Caki2 (cell line): ENCODE data around the gene SS18L1. TPM values are rescaled to one million over a fixed set of nuclear protein-coding genes. Genes with fewer than 3 reads are reported as not detected.

Experiments
- DNase-seq: peaks from one replicate; pipeline ENCODE4 v3.0.0-alpha.2; 2015; ENCODE audit warnings: low read depth
- in situ Hi-C: cut with HindIII; loops from 2 replicates; pipeline ENCODE4 v1.10.0; 2016; ENCODE audit warnings: low sequenced_read_pairs, low pct_unique_long_range_greater_than_20kb, mixed read lengths
- total RNA-seq: library from RNA; depleted of rRNA; stranded (reverse); fragments of >200 nt; shearing (Covaris generic); gene quantifications from 2 replicates; pipeline ENCODE4 v1.2.3, GENCODE V29; 2014; ENCODE audit warnings: low replicate concordance

The SS18L1 gene
- total RNA-seq, 1 experiment from 2014 or later, result 8.2 TPM

DNA sequence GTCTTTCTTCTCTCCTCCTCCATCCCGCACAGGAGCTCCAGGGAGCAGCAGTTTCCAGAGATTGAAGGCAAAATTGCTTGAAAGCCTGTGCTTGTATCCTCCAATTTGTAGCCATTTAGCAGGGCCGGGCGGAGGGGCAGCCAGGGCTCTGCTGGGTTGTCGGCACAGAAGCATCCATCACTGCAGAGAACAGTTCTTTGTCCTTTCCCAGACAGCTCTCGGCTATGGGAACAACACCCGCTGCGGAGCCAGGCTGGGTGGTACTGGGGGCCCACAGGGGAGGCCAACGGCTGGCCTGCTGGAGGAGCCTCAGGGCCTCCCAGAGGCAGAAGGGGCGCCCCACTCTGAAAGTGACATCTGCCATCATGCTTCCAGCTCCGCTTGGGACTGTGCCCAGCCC is 68.7 kb downstream of the SS18L1 start:
- no peak for DNase-seq
- in situ Hi-C loops, result no loop called here

DNA sequence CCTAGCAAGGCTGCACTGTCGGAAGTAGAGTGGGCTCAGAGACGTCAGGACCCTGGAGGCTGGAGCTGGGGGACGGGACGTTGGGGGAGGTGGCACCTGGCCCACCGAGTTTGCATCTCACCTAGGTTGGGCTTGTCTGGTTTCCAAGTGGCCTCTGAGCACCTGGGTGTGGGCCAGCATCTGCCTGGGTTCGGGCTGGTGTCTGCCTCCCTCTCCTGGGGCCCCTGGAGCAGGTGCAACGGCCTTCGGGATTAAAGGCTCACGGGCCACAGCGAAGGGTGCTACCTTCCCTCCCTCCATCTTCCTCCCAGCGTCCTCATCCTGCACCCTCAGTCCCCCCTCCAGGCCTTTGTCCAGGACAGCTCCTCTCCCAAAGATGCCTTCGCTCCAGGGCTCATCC is 70.5 kb downstream of the SS18L1 start:
- no peak for DNase-seq
- in situ Hi-C loops, result no loop called here

DNA sequence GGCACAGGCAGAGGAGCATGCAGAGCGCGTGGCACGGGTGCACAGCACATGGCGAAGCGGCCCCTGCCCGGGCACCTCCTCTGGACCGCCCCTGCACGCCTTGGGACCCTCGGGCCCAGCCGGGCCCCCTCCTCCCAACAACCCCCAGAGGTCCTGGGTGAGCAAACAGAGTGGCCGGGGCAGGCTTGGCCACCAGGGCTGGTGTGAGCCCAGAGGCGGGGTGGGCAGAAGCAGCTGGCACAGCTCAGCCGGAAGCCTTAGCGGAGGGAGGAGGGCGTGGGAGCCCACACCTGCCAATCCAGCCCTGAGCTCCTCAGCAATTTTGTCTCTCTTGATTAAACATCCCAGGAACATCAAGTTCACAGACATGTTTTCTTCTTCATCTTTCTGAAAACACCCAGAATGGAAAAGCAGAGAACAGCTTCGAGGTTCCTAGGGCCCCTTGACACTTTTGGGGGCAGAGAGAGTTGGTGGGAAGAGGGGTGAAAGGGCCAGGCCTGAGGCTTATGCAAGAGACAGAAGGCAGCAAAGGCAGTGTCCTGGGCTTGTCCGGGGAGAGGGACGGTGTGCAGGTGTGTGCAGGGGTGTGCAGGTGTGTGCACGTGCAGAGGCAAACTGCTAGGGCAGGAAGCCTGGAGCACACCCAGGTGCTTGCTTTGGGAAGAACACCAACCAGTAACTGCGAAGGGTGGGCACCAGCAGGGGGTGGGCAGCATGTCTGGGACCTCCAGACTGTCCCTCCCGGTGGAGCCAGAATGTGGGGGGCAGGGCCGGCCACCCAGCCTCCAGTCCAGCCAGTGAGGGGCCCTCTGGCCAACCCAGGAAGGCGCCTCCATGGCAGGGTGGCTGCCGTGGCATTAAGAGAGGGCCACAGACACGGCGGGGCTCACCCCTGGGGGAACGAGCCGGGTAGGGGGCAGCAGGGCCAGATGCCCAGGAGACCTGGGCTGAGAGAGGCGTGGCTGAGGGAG is 71.7 kb downstream of the SS18L1 start:
- no peak for DNase-seq
- in situ Hi-C loops, result no loop called here

DNA sequence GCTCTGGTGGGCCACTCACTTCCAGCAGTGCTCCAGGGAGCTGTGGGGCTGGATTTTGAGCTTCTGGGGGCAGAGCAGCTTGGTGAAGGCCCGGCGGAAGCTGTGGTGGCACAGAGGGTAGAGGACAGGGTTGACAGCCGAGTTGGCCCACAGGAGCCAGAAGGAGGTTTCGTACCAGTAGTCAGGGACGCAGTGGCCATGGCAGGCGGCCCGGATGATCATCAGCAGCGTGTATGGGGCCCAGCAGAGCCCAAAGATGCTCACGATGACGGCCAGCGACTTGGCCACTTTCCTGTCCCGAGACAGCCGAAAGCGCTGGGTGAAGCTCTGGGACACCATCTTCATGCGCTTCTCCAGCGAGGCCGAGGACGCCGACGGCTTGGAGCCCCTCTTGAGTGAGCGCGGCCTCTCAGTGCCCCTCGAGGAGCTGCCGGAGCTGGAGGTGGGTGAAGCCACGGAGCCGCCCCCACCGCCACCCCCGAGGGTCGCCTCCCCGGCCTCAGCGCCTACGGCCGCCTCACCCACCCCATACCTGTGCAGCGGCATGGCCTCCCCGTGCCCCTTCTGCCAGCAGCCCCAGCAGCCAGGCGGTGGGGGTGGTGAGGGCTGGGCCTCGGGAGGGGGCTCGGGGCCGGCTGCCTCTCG is 72.5 kb downstream of the SS18L1 start:
- in situ Hi-C loops, result no loop called here
- no peak for DNase-seq

DNA sequence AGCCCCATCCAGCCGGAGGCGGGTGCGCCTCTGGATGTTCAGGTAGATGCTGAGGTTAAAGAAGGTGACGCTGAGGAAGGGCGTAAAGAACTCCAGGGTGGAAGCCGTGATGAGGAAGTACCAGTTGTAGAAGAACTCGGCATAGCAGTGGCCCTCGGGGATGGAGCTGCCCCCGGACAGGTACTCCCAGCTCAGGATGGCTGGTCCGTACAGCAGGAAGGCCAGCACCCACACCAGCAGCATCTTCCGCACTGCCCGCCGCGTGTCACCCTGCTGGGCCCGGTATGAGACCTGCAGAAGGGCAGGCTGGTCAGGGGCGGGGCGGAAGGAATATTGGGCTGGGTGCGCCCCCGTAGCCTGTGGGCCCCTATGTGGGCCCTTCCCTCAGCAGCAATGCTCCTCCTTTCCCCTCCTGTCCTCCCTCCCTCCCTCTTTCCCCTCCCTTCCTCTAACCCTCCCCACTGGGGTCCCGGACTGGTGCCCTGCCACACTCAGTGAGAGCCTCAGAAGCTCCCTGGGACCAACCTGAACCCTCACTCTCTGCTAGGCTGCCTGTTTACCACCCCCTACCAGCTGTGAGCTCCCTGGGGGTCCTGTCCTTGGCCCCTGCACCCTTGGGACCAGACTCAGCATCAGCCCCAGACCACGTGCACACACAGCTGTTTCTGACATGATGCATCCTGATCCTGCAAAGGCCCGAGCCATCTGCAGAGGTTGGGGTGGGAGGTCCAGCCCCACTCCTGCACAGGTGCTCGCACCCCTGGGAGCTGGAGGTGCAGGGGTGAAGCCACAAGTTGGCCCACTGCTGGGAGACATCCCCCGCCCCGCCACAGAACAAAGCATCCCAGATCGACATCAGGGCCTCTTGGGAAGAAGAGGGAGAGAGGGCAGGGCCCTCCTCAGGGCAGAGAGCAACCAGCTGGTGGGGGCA is 73.3 kb downstream of the SS18L1 start:
- DNase-seq, result no peak
- in situ Hi-C loops, result no loop called here

DNA sequence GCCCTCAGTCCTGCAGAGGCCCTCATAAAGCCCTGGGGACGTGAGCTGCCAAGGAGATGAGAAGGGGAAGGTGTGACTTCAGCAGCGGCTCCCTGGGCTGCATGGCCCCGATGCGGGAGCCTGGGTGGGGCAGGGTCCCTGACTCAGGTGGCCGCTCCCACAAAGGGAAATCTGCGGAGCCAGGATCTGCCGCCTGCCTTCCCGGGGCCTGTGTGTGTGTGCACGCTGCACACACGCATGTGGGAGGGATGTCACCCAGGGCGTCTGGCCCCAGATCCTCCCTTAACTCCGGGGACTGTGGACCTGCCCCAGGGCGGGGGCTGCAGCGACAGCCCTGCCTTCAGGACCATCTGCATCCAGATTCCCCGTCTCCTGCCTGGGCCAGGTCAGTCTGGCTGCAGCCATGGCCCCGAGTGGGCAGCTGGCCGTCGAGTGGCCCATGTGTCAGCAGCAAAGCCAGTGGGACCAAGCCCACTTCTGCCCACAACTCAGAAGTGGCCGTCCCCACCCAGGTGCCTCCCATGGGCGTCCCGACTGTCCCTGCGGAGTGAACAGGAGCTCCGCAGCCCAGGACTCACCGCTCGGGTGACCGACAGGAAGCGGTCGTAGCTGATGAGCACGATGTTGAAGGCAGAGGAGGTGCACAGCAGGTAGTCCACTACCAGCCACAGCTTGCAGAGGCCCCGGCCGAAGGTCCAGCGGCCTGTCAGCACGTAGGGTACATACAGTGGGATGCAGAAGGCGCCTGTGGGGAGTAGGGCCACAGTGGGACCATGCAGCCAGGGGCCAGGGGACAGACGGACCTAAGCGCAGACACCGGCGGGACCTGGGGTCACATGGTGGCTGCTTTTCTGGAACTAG is 74.6 kb downstream of the SS18L1 start:
- in situ Hi-C loops, result no loop called here
- DNase-seq, result no peak

DNA sequence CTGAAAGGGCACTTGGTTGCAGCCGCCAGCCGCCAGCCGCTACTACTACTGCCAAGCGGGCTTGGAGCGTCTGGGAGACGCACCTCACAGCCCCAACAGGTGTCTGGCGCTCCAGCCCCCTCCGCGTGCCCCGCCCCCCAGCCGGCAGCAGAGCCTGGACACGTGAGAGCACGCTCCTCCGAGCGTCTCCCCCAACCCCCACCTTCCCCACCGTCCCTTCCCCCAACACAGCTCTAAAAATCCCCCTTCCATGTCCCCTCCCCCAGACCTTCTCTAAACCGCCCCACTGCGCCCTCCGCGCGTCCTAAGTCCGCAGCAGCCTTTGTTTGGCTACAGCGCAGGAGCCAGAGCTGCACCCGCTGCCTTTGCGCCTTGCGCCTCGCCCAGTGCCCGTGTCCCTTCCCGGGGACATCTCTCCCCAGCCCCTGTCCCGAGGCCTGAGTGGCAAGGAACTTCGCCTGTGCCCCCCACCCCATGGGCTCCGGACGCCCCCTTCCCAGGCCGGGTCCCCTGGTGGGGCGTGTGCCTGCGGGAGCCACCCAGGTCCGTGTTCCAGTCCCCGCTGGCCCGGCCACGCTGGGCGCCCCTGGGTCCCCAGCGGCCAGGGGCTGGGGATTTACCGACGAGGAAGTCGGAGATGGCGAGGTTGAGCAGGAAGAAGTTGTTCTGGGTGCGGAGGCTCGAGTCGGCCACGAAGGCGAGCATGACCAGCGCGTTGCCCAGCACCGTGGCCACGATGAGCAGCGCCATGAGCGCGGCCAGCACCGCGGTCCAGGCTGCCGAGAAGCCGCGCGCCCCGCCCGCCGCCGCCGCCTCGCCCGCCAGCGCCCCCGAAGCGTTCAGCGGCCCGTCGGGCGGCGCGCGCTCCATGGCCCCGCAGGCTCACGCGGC is 75.8 kb downstream of the SS18L1 start:
- in situ Hi-C loops, result no loop called here
- peak; percentile 22 for DNase-seq

DNA sequence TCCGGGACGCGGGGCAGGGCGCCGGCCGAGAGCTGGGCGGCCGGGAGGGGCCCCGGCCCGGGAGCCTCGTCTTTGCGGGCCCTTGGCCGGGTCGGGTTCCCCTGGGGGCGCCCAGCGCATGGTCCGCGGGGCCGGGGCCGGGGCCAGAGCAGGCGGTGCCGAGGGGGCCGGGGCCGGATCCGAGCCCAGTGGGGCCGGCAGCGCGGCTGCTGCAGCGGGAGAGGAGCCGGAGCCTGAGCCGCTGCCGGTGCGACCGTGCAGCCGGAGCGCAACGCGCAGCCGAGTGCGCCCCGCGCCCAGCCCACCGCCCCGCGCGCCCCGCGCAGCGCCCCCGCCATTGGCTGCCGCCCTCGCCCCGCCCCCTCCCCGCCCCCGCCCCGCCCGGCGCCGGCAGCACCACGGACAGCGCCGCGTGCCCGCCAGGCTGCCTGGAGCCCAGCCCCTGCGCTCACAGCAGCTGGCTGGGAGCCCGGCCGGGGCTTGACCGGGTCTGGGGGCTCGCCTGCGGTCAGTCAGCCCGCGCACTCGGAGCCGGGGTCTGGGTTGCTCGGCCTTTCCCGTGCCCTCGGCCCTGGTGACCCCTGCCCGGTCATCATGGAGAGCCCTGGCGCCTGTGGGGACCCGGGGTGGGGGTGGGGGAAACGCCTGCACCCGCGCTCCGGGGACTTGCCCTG is 76.6 kb downstream of the SS18L1 start, which contains the start of gene HRH3:
TSS of gene HRH3 (minus strand) at position 287 of the 674 bp plus-strand sequence. CDS start 308 bp downstream, outside the sequence.
- in situ Hi-C loops, result no loop called here
- DNase-seq, result peak; percentile 30

DNA sequence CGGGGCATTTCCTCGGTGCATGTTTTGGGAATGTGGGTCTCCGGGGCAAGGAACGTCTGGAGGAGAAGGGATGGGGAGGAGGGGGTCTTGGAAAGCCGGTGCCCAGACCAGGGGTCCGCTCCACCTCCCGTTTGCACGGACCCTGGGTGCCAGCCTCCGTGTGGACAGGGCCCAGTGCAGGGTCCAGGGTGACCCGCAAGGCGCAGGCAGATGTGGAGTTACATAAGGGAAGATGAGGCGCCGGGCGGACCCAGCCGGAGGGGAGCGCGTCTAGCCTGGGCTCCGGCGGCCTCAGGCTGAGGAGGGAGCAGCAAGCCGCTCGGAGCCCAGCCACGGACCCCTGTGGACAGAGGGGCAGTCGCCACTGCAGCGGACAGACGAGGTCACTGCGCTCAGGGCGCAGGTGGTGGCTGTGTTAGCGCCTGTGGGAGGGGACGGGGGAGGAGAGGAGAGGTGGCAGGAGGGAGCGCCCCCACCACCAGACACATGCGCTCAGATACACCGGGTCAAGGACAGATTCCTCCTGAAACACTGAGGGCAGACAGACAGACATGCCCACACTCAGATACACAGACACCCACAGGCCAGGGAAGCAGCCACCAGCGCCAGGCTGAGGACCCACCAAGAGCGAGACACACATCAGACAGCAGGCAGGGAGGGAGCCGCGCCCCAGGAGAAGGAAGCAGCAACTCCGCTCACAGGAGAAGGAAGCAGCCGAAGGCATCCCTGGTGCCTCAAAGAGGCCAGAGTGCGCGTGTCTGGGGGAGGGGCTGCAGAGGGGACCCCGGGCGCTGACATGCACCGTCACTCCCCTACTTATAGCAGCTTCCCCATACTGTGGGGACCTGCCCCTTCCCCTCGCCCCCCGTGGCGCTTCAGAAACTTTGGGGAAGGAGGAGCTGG is 77.3 kb downstream of the SS18L1 start:
- in situ Hi-C loops, result no loop called here
- DNase-seq, result no peak

DNA sequence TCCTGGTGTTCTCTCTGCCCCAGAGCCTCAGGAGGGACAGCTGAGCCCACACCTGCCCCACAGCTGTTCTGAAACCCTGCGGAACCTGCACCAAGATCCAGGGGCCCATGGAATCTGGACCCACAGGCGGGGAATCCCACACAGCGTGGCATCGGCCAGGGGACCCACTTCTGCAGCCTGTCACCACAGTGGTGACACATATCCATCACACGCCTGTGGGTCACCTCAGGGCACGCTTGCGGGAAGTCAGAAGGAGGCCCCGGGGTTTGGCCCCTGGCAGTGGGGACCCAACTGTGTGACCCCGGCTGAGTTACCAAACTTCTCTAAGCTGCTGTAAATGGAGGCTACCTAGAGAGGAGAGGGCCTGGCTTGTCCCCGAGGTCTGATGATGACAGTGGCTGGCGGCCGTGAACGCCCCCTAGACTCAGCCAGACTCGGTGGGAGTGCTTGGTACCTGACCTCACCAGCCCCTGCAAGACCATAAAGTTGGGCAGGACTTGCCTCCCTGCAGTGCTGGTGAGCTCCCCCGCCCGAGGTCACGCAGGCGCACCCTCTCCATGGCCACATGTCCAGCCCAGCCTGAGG is 78.8 kb downstream of the SS18L1 start:
- in situ Hi-C loops, result no loop called here
- no peak for DNase-seq

DNA sequence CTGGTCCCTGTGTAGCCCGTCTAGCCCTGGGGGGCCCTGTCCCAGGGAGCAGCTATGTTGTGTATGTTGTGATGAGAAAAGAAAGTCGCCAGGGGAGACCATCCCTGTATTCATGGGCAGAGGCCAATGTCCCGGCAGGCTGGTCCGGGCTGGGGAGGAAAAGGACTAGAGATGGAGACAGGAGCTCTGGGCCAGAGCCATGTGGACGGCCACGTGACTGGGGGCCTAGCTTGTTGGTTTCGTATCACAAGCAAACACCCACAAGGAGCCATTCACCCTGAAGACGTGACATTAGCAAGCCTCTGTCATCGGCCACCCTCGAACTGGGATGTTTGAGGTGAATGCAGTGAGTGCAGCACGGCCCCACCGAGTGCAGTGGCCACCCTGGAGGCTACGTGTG is 79.4 kb downstream of the SS18L1 start:
- DNase-seq, result no peak
- in situ Hi-C loops, result no loop called here

DNA sequence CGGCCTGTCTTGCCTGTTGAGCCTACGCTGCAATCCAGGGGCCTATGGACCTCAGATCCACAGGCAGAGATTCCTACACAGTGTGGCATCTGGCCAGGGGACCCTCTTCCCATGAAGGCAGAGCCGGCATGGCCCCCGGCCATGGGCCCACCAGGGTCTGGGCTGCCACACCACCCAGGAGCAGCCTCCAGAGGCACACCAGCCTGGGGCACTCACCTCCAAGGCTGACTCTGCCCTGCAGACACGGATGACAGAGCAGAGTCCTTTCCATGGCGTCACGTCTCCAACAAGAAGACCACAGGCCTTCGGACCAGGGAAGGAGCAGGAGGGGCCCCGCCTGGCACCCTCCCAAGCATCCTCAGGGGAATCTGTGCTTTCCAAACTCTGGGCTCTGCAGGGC is 80.0 kb downstream of the SS18L1 start:
- in situ Hi-C loops, result no loop called here
- DNase-seq, result no peak

DNA sequence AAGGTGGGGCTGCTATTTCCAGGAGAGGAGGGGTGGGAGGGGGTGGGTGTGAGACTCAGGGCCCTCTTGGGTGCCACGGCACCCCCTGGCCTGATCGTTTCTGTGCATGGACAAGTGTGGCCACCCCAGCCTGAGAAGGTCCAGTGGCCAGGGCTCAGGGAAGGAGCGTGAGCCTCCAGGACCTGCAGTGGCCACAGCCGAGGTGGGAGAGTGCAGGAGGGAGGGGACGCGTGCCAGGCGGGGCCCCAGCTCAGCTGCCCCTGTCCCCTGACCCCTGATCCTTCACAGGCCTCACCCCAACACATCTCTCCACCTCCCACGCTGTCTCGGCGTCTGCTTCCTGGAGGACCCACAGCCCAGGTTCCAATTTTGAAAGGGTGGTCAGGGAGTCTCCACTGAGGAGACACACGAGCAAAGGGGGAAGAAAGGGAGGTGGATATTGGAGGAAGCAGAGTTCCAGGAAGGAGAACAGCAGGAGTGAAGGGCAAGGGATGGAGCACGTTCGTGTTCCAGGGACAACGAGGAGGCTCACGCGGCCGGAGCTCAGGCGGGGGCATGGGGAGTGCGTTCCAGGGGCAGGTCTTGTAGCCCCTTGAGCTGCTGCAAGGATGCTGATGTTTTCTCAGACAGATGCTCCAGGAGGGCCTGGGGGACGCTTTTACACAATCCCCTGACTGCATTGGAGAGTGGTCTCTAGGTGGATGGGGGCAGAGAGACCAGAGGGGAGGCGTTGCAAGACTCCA is 80.7 kb downstream of the SS18L1 start:
- in situ Hi-C loops, result no loop called here

DNA sequence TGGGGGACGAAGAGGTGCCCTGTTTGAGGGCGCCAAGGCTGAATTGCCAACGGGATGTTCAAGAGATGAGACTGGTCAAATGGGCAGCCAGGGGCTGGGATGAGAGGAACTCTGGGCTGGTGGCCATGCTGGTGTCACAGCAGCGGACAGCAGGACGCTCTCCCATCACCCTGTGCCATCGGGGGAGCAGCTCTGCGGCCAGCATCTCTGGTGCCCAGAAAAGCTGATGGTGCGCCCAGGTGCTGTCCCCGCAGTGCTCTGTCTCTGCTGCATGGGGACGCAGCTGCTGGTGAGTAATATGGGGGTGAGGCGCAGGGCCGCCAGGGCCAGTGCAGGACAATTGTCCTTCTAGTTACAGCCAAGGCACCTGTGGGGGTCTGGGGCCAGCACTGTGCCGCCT is 81.5 kb downstream of the SS18L1 start:
- in situ Hi-C loops, result no loop called here
- no peak for DNase-seq

More for the DNA sequence above, 80.7 kb downstream of the SS18L1 start:
- no peak for DNase-seq
